ENCODE results near the gene SLC26A1. TPM values are rescaled to one million over a fixed set of nuclear protein-coding genes. Genes with fewer than 3 reads are reported as not detected.

Gene SLC26A1
- total RNA-seq, 3 donors from 2014 or later = 0.33 to 0.48 (median 0.44) TPM

DNA sequence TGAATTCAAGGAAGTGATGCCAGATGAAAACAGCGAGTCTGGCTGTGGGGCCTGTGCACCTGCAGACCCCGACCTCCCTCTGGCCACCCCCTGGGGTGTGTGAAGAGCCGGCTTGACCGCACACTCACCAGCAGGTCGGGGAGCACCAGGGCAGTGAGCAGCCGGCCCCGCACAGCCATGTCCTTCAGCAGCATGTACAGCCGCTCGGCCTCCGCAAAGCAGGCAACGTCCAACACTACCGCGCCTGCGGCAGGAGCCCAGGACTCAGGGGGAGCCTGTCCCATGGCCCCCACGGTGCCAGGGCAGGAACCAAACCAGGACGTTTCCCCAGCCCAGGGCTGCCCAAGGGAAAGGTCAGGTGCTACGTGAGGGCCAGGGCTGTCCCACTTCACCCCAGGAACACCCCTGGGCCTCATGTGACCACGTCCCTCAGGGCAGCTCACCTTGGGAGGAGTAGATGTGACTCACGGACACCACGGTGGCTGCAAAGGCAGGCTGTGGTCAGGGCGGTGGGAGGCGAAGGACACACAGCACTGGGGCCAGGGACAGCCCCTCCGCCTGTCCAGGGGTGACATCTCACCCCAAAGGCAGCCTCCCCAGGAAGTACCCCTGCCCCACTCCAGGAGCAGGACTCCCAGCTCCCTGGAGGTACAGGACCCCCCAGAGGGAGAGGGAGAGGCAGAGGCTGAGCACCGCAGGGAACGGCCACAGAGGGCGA is 28.0 kb downstream of the SLC26A1 start:
- no peak overlapping the region for H3K27ac ChIP-seq
- no peak for DNase-seq (ENCODE audit: low spot score in 2 of 2)
- H3K36me3 ChIP-seq = no peaks in the 10 kb centered on the region
- no peak for TF ChIP-seq POLR2AphosphoS5 (IDR thresholded peaks at IDR 0.05)
- TF ChIP-seq, protein P1, sequence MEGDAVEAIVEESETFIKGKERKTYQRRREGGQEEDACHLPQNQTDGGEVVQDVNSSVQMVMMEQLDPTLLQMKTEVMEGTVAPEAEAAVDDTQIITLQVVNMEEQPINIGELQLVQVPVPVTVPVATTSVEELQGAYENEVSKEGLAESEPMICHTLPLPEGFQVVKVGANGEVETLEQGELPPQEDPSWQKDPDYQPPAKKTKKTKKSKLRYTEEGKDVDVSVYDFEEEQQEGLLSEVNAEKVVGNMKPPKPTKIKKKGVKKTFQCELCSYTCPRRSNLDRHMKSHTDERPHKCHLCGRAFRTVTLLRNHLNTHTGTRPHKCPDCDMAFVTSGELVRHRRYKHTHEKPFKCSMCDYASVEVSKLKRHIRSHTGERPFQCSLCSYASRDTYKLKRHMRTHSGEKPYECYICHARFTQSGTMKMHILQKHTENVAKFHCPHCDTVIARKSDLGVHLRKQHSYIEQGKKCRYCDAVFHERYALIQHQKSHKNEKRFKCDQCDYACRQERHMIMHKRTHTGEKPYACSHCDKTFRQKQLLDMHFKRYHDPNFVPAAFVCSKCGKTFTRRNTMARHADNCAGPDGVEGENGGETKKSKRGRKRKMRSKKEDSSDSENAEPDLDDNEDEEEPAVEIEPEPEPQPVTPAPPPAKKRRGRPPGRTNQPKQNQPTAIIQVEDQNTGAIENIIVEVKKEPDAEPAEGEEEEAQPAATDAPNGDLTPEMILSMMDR (IDR thresholded peaks at IDR 0.05) = no peak
- no peak for TF ChIP-seq POLR2A (IDR thresholded peaks at IDR 0.05)
- H3K4me1 ChIP-seq = no peaks in the 10 kb centered on the region
- H3K9me3 ChIP-seq = no peaks in the 10 kb centered on the region
- intact Hi-C loops (cut with DNase I; ENCODE audit: low total_unique reads) = no loop called here
- H3K27me3 ChIP-seq = no peaks in the 10 kb centered on the region
- H3K4me3 ChIP-seq = no peak overlapping the region

DNA sequence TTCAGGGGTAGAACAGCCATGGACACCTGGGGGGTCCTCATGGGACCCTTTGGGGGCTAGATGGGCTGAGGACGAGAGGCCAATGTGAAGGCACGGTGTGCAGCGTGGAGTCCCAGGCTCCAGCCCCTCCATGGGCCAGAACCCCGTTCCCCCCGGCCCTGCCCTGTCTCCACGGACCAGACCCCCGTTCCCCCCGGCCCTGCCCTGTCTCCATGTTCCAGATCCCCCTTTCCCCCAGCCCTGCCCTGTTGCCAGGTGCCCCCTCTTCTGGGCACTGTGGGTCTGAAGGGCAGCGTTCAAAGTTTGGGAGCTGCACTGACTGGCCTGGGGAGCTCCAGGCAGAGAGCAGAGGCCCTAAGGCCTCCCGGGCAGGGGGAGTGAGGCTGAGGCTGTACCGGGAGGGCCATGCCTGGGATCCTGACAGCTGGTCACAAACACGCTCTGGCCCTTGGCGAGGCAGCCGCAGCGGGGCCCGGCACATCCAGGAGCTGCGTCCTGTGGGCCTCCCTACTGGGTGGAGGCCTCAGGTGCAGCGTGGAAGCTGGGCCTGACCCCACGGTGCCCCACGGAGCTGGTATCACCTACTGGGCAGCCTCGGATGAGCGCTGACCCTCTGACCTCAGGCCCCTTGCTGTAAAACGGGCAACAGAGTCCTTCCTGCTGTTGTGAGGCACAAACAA is 28.7 kb downstream of the SLC26A1 start:
- Histone ChIP-seq H3K4me3 (no peak overlapping the region), H3K4me1 (no peaks in the 10 kb centered on the region), H3K27me3 (no peaks in the 10 kb centered on the region), H3K9me3 (no peaks in the 10 kb centered on the region), H3K27ac (no peak overlapping the region), H3K36me3 (no peaks in the 10 kb centered on the region)
- TF ChIP-seq POLR2AphosphoS5 (IDR thresholded peaks at IDR 0.05) (no peak), POLR2A (IDR thresholded peaks at IDR 0.05) (no peak)
- TF ChIP-seq, protein P1 (IDR thresholded peaks at IDR 0.05) = no peak
- no peak for DNase-seq (ENCODE audit: low spot score in 2 of 2)
- intact Hi-C loops (cut with DNase I; ENCODE audit: low total_unique reads) = no loop called here

DNA sequence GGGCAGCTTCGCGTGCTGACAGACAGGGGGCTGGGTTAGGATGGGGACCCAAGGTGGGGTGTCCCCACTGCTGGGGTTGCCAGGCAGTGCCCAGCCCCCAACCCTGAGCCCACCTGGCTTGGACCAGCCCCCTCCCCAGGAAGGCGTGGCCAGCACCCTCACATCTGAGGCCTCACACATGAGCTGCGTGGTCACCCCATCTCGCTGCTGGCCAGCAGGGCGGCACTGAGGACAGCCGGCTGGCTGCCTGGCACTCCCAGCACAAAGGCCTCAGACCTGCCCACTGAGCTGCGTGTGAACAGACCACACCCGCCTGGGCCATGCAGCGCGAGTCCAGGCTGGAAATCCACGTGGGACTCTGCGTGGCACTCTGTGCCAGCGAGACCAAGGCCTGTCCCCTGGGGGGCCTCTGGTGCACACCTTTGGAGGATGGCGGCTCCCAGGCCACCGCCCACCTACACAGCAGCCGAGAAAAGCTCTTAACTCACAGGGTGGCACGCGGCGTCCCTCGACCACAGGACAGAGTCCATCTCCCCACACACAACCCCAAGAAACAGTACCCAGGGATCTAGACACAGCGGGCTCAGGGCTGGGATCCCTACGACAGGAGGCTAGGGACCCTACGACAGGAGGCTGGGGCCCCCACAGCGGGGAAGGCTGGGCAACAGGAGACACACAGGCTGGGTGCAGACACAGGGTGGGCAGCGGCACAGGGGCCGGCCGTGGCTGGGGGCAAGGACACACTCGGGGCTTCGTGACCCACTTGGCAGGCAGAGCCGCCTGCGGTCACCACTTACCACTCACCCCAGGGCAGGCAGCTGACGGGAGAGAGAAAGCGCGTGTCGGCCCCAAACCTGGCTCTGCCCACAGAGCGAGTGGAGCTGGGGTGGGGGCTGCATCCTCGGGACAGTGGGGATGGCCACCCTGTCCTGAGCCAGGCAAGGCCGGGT is 29.7 kb downstream of the SLC26A1 start:
- H3K36me3 ChIP-seq = peaks cover 3% of the 10 kb centered on the region
- intact Hi-C loops (cut with DNase I; ENCODE audit: low total_unique reads) = no loop called here
- DNase-seq (ENCODE audit: low spot score in 2 of 2) = no peak
- no peak for TF ChIP-seq POLR2AphosphoS5 (IDR thresholded peaks at IDR 0.05)
- no peak for TF ChIP-seq POLR2A (IDR thresholded peaks at IDR 0.05)
- TF ChIP-seq, protein P1 (IDR thresholded peaks at IDR 0.05) = no peak
- no peaks in the 10 kb centered on the region for H3K27me3 ChIP-seq
- no peak overlapping the region for H3K27ac ChIP-seq
- H3K9me3 ChIP-seq = no peaks in the 10 kb centered on the region
- H3K4me1 ChIP-seq = no peaks in the 10 kb centered on the region
- H3K4me3 ChIP-seq = no peak overlapping the region

DNA sequence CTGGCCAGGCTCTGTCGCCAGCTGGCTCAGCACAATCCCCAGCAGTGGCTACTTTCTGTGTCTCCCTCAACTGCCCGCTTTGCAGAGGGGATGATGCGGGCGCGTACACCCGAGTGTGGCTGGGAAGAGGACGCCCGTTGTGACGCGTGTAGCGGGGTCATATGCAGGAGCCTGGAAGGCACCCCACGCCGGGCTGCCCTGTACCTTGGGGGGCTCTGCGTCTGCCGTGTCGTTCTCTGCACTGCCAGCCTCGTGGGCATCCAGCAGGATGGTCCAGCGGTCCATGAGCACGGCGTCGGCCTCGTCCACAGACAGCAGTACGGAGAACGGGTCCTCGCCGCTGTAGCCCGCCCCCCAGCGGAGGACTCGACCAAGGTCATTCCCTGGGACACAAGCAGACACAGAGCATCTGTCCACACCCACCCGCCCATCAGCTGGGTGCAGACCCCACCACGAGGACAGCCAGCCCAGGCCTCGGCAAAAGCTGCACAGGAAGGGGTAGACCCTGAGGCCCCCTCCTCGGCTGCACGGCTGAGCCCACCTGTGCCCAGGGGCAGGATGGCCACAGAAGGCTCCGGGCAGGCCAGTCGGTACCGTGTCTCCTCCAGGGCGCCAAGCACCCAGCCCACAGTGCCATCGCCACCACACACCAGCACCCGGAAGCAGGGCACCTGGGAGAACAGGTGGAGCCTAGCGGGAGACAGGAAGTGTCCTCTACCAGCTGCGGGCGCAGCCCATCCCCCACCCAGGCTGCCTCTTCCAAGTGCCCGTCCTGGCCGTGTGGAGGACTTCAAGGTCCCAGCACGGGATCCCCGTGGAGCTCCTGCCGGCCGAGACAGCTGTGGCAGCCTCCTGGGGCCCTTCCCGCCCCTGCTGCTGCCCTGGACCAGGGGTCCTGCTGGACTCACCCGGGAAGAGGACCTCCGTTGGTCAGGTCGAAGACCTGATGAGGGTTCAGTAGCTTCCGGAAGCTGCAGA is 30.7 kb downstream of the SLC26A1 start:
- Histone ChIP-seq H3K4me3 (no peak overlapping the region), H3K4me1 (no peaks in the 10 kb centered on the region), H3K27me3 (no peaks in the 10 kb centered on the region), H3K9me3 (no peaks in the 10 kb centered on the region), H3K36me3 (peaks cover 6% of the 10 kb centered on the region), H3K27ac (no peak overlapping the region)
- DNase-seq (ENCODE audit: low spot score in 2 of 2) = no peak
- TF ChIP-seq POLR2AphosphoS5 (IDR thresholded peaks at IDR 0.05) (no peak), POLR2A (IDR thresholded peaks at IDR 0.05) (no peak)
- intact Hi-C loops (cut with DNase I; ENCODE audit: low total_unique reads) = no loop called here
